Esophagus squamous epithelium (tissue), 4 donors: ENCODE measurements around the gene ARL11.

ENCODE experiments used
- CTCF ChIP-seq, 6 experiments: fragments of 450-650 bp in 4 of 6; fragments of 200-600 bp in 2 of 6; sonication (generic) in 2 of 6; IDR thresholded peaks; one replicate each; pipeline ENCODE4 v1.5.1; 2016 to 2019; ENCODE audit warnings: antibody characterized with exemption in 6 of 6, mild to moderate bottlenecking in 4 of 6, moderate library complexity in 4 of 6
- POLR2A ChIP-seq, 4 donors: fragments of 450-650 bp; IDR thresholded peaks; one replicate each; pipeline ENCODE4 v1.6.1; 2017; ENCODE audit warnings: antibody characterized with exemption in 4 of 4, mild to moderate bottlenecking in 4 of 4, moderate library complexity in 3 of 4

- no peak for TF ChIP-seq CTCF (IDR thresholded peaks at IDR 0.05)
- TF ChIP-seq POLR2A (IDR thresholded peaks at IDR 0.05): no peak
Observed at GRCh38 chr13:49597043-49597641, 31.2 kb upstream of the ARL11 start.
